HG02870 (cell line): ENCODE data around the gene DGCR6L.
"Not testable (repeated sequence)": the region's sequence is repeated elsewhere in the genome, so short reads cannot be mapped to it uniquely, and the experiment has no call there.

Experiments
- ATAC-seq: cut with Tn5 transposase; IDR thresholded peaks from one replicate; pipeline ENCODE4 v1.9.1; 2021; ENCODE audit warnings: mild to moderate bottlenecking, moderate library complexity; ENCODE audit not compliant: unreplicated experiment

Gene DGCR6L

DNA sequence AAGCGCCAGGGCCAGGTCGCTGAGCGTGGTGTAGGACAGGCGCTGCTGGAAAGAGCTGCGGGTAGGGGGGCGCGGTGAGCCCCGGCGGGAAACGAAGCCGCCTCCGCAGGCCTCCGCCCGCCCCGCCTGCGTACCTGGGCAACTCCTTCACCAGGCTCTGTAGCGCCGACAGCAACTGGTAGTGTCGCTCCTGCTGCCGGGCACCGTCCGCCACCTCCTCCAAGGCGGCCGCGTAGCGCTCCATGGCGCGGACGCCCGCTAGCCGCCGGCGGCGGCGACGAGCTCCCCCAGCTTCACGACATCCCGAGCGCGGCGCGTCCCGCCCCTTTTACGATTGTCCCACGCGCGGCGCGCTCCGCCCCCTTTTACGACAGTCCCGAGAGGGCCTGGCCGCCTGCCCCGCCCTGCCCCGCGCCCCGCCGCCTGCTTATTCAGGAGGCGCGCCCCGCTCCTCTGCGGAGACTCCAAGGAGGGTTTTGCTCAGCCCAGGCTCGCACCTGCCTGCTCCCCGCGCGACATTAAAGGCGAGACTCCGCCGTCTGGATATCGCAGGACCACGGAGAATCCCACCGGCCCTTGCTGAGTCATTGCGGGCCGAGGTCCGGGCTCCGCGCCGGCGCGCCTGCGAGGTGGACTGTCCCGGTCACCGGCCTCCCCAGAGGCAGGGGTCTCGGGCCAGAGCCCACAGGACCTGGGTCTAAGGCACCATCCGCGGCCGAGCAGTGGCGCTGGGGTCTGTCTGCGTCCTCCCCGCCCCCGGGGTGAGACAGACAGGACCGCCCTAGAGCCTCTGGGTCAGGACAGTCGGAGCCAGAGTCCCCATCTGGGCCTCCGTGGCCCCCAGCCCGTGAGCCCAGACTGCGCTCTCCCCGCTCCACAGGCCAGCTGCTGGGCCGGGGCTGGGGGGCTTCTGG is at the start of gene DGCR6L:
Gene DGCR6L, minus strand, starts transcription at position 316 of the 914 bp plus-strand sequence. Its CDS starts 72 bp downstream, at position 244.
- ATAC-seq: peak; percentile 62

DNA sequence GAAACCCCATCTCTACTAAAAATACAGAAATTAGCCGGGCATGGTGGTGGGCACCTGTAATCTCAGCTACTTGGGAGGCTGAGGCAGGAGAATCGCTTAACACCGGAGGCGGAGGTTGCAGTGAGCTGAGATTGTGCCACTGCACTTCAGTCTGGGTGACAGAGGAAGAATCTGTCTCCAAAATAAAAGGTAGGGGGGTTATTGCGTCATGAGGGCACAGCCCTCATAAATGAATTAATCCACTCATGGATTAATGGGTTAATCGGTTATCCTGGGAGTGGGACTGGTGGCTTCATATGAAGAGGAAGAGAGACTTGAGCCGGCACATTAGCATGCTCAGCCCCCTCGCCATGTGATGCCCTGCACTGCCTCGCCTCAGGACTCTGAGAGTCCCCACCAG is 49.0 kb upstream of the DGCR6L start:
- not testable (repeated sequence) for ATAC-seq

DNA sequence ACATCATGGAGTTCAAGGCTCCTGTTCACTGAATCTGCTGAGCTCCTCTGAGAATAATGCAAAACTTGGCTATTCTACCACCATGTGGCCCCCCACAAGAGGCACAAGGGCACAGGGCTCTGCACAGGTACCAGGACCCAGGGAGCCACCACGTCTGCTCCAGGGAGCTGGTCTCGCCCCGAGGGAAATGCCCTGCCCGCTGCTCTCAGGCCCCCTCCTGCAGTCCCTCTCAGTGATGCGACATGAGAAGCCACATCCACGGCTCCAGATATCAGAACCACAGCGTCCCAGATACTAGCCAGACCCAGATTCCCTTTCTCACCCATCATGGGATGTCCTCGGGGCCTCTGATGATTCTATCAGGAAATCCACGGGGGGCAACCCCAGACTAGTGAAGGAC is 47.0 kb upstream of the DGCR6L start:
- not testable (repeated sequence) for ATAC-seq

DNA sequence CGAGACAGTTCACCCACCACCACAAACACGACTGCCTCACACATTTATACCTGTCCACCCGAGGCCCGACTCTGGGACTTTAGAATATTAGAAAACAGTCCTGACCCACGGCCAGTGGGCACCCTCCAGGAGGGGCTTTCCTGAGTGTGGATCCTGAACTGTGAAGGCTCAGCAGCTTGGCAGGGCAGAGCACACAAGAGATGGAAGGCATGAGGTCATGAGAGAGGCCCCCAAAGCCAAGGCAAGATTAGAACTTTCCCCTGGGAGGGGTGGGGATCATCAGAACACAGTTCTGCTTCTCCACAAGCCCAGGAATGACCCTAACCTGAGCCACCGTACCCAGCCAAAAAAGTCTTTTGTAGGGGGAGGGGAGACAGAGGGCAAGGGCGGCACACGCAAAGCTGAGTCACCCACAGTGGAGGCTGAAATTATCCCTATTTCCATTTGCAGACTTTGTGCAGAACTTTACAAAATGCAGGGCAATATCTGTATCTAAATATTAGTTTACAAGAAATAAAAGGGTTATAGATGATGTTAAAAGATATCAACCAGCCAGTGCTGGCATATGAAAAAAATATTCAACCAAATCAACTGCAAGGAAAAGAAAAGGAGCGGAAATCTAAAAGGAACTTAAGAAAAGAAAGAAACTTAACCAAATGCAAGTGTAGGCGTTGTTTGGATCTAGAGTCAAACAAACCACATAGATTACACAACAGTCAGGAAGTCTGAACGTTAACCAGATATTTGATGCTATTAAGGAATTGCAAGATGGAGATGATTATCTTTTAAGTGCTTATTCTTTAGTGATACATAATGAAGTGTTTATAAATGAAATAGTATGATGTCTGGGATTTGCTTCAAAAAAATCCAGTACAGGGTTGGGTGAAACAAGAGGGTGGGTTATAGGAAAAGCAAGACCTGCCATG is 44.7 kb upstream of the DGCR6L start:
- not testable (repeated sequence) for ATAC-seq

DNA sequence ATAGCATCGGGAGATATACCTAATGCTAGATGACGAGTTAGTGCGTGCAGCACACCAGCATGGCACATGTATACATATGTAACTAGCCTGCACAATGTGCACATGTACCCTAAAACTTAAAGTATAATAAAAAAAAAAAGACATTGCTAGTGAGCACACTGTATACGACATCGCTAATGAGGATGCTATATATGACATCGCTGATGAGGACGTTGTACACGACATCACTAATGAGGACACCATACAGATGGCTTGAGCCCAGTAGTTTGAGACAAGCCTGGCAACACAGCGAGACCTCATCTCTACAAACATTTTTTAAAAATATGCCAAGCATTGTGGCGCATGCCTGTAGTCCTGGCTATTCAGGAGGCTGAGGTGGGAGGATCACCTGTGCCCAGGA is 42.5 kb upstream of the DGCR6L start:
- ATAC-seq: not testable (repeated sequence)

DNA sequence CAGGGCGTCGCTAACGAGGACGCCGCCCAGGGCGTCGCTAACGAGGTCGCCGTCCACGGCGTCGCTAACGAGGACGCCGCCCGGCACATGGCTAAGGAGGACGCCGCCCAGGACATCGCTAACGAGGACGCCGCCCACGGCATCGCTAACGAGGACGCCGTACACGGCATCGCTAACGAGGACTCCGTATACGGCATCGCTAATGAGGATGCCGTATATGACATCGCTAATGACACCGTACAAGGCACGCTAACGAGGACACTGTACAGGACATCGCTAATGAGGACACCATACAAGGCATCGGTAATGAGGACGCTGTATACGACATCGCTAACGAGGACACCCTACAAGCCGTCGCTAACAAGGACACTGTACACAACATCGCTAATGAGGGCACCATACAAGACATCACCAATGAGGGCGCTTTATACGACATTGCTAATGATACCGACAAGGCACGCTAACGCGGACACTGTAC is 41.9 kb upstream of the DGCR6L start:
- ATAC-seq: not testable (repeated sequence)

DNA sequence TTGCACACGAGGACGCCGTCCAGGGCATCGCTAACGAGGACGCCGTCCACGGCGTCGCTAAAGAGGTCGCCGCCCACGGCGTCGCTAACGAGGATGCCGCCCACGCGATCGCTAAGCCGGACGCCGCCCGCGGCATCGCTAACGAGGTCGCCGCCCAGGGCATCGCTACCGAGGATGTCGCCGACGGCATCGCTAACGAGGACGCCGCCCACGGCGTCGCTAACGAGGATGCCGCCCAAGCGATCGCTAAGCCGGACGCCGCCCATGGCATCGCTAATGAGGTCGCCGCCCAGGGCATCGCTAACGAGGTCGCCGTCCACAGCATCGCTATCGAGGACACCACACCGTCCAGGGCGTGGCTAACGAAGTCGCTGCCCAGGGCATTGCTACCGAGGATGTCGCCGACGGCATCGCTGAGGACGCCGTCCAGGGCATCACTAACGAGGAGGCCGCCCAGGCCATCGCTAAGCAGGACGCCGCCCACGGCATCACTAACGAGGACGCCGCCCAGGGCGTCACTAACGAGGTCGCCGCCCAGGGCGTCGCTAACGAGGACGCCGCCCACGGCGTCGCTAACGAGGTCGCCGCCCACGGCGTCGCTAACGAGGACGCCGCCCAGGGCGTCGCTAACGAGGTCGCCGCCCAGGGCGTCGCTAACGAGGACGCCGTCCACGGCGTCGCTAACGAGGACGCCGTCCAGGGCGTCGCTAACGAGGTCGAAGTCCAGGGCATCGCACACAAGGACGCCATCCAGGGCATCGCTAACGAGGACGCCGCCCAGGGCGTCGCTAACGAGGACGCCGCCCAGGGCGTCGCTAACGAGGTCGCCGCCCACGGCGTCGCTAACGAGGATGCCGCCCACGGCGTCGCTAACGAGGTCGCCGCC is 41.2 kb upstream of the DGCR6L start:
- ATAC-seq: not testable (repeated sequence)

DNA sequence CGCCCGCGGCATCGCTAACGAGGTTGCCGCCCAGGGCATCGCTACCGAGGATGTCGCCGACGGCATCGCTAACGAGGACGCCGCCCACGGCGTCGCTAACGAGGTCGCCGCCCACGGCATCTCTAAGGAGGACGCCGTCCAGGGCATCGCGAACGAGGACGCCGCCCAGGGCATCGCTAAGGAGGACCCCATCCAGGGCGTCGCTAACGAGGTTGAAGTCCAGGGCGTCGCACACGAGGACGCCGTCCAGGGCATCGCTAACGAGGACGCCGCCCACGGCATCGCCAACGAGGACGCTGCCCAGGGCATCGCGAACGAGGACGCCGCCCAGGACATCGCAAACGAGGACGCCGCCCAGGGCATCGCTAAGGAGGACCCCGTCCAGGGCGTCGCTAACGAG is 40.4 kb upstream of the DGCR6L start:
- ATAC-seq: not testable (repeated sequence)

DNA sequence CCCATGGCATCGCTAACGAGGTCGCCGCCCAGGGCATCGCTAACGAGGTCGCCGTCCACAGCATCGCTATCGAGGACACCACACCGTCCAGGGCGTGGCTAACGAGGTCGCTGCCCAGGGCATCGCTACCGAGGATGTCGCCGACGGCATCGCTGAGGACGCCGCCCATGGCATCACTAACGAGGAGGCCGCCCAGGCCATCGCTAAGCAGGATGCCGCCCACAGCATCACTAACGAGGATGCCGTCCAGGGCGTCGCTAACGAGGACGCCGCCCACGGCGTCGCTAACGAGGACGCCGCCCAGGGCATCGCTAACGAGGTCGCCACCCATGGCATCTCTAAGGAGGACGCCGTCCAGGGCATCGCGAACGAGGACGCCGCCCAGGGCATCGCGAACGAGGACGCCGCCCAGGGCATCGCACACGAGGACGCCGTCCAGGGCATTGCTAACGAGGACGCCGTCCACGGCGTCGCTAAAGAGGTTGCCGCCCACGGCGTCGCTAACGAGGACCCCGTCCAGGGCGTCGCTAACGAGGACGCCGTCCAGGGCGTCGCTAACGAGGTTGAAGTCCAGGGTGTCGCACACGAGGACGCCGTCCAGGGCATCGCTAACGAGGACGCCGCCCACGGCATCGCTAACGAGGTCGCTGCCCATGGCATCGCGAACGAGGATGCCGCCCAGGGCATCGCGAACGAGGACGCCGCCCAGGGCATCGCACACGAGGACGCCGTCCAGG is 38.8 kb upstream of the DGCR6L start:
- not testable (repeated sequence) for ATAC-seq

DNA sequence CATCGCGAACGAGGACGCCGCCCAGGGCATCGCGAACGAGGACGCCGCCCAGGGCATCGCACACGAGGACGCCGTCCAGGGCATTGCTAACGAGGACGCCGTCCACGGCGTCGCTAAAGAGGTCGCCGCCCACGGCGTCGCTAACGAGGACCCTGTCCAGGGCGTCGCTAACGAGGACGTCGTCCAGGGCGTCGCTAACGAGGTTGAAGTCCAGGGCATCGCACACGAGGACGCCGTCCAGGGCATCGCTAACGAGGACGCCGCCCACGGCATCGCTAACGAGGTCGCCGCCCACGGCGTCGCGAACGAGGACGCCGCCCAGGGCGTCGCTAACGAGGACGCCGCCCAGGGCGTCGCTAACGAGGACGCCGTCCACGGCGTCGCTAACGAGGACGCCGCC is 38.1 kb upstream of the DGCR6L start:
- not testable (repeated sequence) for ATAC-seq

DNA sequence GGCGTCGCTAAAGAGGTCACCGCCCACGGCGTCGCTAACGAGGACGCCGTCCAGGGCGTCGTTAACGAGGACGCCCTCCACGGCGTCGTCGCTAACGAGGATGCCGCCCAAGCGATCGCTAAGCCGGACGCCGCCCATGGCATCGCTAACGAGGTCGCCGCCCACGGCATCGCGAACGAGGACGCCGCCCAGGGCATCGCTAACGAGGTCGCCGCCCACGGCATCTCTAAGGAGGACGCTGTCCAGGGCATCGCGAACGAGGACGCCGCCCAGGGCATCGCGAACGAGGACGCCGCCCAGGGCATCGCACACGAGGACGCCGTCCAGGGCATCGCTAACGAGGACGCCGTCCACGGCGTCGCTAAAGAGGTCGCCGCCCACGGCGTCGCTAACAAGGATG is 37.0 kb upstream of the DGCR6L start:
- ATAC-seq: not testable (repeated sequence)

DNA sequence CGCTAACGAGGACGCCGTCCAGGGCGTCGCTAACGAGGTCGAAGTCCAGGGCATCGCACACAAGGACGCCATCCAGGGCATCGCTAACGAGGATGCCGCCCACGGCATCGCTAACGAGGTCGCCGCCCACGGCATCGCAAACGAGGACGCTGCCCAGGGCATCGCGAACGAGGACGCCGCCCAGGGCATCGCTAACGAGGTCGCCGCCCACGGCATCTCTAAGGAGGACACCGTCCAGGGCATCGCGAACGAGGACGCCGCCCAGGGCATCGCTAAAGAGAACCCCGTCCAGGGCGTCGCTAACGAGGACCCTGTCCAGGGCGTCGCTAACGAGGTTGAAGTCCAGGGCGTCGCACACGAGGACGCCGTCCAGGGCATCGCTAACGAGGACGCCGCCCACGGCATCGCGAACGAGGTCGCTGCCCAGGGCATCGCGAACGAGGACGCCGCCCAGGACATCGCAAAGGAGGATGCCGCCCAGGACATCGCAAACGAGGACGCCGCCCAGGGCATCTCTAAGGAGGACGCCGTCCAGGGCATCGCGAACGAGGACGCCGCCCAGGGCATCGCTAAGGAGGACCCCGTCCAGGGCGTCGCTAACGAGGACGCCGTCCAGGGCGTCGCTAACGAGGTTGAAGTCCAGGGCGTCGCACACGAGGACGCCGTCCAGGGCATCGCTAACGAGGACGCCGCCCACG is 36.2 kb upstream of the DGCR6L start:
- ATAC-seq: not testable (repeated sequence)

DNA sequence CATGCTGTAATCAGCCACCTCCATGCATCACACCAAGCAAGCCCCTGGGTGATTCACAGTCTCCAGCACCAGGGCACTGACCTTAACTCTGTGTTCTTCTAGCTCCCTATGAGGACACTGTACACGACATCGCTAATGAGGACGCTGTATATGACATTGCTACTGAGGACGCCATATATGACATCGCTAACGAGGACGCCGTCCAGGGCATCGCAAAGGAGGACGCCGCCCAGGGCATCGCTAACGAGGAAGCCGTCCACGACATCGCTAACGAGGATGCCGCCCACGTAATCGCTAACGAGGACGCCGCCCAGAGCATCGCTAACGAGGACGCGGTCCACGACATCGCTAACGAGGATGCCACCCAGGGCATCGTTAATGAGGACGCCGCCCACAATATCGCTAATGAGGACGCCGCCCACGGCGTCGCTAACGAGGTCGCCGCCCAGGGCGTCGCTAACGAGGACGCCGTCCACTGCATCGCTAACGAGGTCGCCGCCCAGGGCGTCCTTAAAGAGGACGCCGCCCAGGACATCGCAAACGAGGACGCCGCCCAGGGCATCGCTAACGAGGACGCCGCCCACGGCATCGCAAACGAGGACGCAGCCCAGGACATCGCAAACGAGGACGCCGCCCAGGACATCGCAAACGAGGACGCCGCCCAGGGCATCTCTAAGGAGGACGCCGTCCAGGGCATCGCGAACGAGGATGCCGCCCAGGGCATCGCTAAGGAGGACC is 34.5 kb upstream of the DGCR6L start:
- no peak for ATAC-seq

DNA sequence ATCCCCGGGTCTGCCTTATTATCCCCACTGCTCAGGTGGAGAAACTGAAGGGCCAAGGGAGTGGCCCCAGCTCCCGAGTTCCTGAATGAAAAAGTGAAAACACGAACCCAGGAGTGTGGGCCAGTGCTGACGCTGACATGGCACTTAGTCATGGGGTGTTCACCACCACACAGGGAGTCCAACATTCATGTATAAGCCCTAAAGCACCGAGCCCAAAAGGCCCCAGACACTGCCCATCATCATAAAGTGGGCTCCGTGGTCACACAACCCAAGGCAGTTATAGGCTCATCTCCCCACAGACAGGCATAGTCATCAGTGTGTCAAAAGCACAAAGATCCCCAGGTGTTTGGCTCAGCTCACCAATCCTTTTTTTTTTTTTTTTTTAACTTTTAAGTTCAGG is 32.7 kb upstream of the DGCR6L start:
- ATAC-seq: not testable (repeated sequence)

DNA sequence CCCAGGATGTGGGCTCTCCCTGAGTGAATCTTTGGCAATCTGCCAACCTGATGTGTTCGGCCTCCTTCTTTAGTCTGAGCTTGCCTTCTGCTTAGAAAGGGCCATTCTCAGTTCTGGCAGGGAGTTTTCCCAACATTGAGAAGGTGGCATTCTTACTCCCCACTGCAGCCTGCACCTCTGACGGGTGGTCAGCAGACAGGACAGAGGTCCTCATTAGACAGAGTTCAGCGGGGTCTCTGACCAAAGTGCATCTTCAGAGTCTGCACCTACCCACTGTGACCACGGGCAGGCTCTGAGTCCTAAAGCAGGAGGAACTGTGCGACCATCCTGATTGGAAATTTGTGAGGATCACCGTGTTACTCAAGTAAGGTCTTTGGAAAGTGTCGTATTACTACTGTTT is 26.7 kb upstream of the DGCR6L start:
- ATAC-seq: not testable (repeated sequence)

DNA sequence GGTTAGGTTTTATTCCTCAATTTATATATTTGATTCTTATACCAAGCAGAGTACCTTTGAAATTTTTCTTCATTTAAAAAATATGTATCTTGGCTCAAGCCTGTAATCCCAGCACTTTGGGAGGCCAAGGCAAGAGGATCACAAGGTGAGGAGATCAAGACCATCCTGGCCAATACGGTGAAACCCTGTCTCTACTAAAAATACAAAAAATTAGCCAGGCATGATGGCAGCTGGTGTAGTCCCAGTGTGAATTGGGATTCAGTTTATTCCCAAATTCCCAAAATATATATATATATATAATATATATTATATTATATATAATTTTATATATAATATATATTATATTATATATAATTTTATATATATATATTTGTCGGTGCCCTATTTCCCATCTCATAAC is 18.4 kb upstream of the DGCR6L start:
- not testable (repeated sequence) for ATAC-seq

DNA sequence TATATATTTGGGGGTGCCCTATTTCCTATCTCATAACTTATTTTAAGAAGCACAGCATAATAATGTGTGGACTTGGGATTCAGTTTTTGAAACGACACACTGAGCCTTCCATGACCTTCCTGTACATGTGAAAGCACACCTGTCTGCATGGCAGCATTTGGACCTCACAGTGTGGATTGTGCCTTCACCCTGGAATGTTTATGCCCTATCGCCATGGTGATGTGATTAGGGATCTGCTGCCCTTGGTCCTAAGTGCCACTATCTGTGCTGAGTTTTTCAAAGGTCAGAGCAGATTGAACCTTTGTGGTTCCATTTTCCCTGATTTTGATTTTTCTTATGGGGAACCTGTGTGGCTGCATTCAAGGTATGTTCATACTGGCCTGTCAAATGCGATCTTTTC is 17.9 kb upstream of the DGCR6L start:
- ATAC-seq: not testable (repeated sequence)

DNA sequence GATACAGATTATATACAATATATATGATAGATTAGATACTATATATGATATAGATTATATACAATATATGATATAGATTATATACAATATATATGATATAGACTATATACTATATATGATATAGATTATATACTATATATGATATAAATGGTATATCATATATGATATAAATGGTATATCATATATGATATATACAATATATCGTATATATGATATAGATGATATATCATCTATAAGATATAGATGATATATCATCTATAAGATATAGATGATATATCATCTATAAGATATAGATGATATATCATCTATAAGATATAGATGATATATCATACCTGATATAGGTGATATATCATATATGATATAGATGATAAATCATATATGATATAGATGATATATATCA is 16.7 kb upstream of the DGCR6L start:
- ATAC-seq: not testable (repeated sequence)
